ENCODE data around the gene NEK10.

- no peak for TF ChIP-seq CTCF (IDR thresholded peaks at IDR 0.05)
- no peak for TF ChIP-seq POLR2A (IDR thresholded peaks at IDR 0.05)
Observed at GRCh38 chr3:27275441-27275990, 93.7 kb downstream of the NEK10 start.

All from adrenal gland (tissue), 5 donors.